Measurements from ENCODE around the gene RAD51B.

The RAD51B gene

DNA sequence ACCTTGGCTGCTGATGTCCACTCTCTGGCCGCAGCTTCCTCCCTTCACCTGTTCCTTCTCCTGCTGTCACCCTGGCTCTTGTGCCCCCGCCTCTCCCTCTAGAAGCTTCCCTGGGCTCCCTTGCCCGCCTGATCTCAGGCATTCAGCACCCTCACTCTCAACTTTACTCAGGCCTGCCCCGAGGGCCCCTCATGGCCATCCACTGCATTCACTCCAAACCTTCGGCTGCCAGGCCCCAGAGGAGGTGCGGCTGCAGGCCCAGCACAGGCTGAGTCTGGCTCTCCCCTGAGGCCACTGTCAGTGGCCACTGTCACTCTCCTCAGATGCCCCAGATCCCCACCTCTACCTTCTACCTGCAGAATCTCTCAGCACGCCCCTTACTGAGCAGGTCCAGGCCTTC lies 789.4 kb downstream of the RAD51B start:
- no peak overlapping the region for H3K4me3 ChIP-seq (ENCODE audit: control insufficient read depth, low read depth, low read length)
- no peak for DNase-seq (ENCODE audit: low read depth)
- TF ChIP-seq, protein P1, sequence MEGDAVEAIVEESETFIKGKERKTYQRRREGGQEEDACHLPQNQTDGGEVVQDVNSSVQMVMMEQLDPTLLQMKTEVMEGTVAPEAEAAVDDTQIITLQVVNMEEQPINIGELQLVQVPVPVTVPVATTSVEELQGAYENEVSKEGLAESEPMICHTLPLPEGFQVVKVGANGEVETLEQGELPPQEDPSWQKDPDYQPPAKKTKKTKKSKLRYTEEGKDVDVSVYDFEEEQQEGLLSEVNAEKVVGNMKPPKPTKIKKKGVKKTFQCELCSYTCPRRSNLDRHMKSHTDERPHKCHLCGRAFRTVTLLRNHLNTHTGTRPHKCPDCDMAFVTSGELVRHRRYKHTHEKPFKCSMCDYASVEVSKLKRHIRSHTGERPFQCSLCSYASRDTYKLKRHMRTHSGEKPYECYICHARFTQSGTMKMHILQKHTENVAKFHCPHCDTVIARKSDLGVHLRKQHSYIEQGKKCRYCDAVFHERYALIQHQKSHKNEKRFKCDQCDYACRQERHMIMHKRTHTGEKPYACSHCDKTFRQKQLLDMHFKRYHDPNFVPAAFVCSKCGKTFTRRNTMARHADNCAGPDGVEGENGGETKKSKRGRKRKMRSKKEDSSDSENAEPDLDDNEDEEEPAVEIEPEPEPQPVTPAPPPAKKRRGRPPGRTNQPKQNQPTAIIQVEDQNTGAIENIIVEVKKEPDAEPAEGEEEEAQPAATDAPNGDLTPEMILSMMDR (conservative IDR thresholded peaks at IDR 0.05; ENCODE audit: control insufficient read depth, insufficient read depth, low read depth, low read length) = no peak

DNA sequence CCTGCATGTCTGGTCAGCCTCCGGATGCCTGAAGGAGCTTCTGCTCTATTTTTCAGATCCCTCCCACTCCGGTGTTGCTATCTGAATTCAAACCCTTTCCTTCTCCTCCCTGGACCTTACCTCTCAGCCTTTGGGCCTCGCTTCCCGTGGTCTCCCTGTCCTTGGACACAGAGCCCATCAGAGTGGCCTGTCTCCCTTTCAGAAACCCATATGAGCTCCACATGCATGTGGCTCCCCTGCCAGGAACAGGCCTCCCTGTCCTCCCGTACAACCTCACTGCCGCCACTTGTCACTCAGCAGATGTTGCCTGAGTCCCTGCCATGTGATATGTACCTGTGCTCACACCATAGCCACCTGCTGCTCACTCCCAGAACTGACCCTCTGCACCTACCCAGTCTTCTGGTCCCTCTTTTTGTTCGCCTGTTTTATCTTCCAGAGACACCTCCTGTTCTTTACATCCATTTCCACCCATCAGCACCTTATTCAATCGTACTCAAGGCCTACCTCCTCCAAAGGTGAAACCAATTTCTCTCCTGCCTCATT lies 790.7 kb downstream of the RAD51B start:
- no peak overlapping the region for H3K4me3 ChIP-seq (ENCODE audit: control insufficient read depth, low read depth, low read length)
- no peak for DNase-seq (ENCODE audit: low read depth)
- TF ChIP-seq, protein P1 (conservative IDR thresholded peaks at IDR 0.05; ENCODE audit: control insufficient read depth, insufficient read depth, low read depth, low read length) = no peak

DNA sequence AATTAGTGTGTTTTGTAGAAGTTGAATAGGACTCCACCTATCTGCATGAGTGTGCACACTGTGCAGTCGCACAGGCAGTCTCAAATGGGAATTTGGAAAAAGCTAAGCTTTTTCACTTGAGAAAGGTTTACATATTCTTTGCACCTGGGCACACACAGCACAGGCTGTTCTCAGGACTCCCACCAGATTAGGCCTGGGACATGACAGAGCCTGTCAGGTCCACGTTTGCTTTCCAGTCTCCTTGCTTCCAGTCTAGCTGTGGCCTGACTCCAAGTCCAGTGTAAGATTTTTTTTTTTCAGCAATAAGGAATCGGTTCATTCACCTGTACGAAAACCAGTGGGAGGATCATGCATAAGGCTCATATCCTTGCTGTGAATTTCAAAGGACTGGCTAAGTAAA lies 792.0 kb downstream of the RAD51B start:
- TF ChIP-seq, protein P1 (conservative IDR thresholded peaks at IDR 0.05; ENCODE audit: control insufficient read depth, insufficient read depth, low read depth, low read length) = no peak

DNA sequence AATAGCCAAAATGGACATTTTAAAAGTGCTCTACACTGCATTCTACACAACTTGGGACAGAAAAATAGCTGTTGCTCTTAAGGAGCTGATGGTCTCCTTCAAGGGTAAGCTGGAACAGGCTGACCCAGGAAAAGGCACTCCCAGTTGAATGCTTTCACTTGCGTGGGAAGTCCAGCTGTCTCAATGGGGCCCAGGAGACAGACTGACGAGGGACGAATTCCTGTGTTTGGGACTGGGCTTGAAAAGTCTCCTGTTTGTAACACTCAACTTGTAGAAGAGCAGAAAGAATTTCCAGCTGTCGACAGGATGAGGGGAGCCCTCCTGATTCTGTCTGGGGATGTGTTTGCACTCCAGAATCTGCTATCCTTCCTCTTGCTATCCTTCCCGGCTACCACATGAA lies 792.5 kb downstream of the RAD51B start:
- no peak for DNase-seq (ENCODE audit: low read depth)

More for the DNA sequence above, 792.0 kb downstream of the RAD51B start:
- no peak overlapping the region for H3K4me3 ChIP-seq (ENCODE audit: control insufficient read depth, low read depth, low read length)
- no peak for DNase-seq (ENCODE audit: low read depth)

DNA sequence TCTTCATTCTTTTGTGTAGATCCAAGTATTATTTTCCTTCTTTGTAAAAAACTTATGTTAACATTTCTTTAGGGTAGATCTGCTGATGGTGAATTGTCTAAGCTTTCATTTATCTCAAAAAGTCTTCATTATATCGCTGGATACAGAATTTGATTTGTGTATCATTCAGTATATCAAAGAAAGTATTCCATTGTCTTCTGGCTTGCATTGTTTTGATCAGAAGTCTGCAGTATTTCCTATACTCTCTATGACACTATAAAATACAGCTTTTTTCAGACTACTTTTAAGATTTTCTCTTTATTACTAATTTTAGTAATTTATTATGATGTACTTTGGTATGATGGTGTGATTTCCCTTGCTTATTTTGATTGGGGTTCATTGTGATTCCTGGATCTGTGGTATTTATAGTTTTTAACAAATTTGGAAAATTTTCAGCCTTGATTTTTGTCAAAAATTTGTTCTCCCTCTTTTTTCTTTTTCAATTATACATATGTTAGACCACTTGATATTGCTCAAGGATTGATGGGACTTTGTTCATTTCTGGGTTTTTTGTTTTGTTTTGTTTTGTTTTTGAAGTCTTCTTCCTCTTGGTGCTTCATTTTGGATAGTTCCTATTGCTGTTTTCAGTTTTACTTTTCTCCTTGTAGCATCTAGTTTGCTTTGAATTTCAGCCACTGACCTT lies 796.8 kb downstream of the RAD51B start:
- DNase-seq (ENCODE audit: low read depth) = peak; percentile 59
- TF ChIP-seq, protein P1 (conservative IDR thresholded peaks at IDR 0.05; ENCODE audit: control insufficient read depth, insufficient read depth, low read depth, low read length) = no peak
- H3K4me3 ChIP-seq (ENCODE audit: control insufficient read depth, low read depth, low read length) = no peak overlapping the region

More for the DNA sequence above, 792.5 kb downstream of the RAD51B start:
- H3K4me3 ChIP-seq (ENCODE audit: control insufficient read depth, low read depth, low read length) = no peak overlapping the region
- TF ChIP-seq, protein P1 (conservative IDR thresholded peaks at IDR 0.05; ENCODE audit: control insufficient read depth, insufficient read depth, low read depth, low read length) = no peak

DNA sequence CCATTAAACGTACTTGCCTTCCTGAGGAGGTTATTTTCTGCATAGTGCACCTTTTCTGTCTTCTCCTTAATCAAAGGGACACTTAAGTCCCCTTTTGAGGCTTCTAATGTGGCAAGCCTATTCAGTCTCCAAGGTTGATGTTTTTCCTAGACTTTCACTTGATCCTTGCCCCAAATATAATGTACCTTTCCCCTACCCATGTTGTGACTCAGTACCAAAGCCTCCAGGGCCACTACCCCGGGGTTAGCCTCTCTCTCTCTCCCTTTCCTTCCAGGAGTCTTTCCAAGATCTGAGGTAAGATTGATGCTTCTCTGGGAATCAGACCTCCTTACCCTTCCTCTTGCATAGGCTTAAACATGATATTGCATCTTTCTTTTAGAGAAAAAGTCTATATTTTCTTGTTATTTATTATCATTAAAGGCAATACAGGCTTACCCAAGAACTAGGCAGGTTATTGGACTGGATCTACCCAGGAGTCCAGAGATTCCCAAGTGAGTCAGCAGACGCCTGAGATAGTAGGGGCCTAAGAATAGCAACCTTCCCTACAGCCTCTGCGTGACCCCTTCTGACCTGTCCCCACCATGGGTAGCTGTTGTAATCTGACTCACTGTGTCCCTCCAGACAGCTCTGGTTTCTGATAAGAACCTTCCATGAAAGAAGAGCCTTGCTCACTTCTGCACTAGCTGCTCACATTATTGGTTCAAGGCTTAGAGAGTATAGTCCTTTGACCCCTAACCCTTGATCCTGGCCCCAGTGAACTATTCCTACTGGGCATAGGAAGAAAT lies 800.4 kb downstream of the RAD51B start:
- TF ChIP-seq, protein P1 (conservative IDR thresholded peaks at IDR 0.05; ENCODE audit: control insufficient read depth, insufficient read depth, low read depth, low read length) = no peak
- H3K4me3 ChIP-seq (ENCODE audit: control insufficient read depth, low read depth, low read length) = no peak overlapping the region
- peak; percentile 64 for DNase-seq (ENCODE audit: low read depth)

Measured in fibroblast of mammary gland (primary cell).